Measurements from ENCODE around the gene CROCC2.

DNA sequence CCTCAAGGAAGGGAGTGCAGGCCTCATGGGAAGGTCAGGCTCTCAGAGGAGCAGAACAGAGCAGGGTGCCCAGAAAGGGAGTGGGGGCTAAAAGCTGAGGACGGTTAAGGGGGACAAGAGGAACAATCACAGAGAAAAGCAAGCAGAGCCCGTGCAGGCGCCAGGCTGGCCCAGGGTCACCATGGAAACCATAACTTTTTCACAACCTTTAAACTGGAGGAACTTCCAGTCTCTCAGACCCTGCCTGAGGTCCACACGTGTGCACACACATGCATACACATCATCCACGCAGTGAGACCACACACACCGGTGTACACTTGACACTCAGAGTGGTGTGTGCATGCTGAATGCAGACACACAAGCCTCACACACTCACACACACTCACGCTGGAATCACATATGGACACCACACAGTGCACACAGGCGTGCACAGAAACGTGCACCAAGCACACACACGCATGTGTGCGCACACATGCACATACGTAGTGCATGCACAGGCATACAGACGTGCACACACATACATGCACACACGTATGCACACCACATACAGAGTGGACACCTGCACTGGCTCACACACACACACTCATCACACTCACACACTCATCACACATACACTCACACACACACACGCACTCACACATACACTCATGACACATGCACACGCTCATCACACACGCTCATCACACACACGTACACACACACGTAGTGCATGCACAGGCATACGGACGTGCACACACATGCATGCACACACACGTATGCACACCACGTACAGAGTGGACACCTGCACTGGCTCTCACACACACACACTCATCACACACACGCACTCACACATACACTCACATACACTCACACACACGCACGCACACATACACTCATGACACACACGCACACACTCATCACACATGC, 55.1 kb downstream of the CROCC2 start:
- TF ChIP-seq, protein P1, sequence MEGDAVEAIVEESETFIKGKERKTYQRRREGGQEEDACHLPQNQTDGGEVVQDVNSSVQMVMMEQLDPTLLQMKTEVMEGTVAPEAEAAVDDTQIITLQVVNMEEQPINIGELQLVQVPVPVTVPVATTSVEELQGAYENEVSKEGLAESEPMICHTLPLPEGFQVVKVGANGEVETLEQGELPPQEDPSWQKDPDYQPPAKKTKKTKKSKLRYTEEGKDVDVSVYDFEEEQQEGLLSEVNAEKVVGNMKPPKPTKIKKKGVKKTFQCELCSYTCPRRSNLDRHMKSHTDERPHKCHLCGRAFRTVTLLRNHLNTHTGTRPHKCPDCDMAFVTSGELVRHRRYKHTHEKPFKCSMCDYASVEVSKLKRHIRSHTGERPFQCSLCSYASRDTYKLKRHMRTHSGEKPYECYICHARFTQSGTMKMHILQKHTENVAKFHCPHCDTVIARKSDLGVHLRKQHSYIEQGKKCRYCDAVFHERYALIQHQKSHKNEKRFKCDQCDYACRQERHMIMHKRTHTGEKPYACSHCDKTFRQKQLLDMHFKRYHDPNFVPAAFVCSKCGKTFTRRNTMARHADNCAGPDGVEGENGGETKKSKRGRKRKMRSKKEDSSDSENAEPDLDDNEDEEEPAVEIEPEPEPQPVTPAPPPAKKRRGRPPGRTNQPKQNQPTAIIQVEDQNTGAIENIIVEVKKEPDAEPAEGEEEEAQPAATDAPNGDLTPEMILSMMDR (IDR thresholded peaks at IDR 0.05; ENCODE audit: low read depth, low read length, poor library complexity, severe bottlenecking): no peak
- no peak for TF ChIP-seq EZH2phosphoT487 (IDR thresholded peaks at IDR 0.05; ENCODE audit: borderline replicate concordance, low read length)
